ENCODE data around the gene SLC8A1. TPM values are rescaled to one million over a fixed set of nuclear protein-coding genes. Genes with fewer than 3 reads are reported as not detected.

The SLC8A1 gene
- polyA plus RNA-seq, 4 donors = 67.4 to 72.0 (median 68.1) TPM

GRCh38 chr2:40463112-40463511 is 11.2 kb upstream of the SLC8A1 start:
- no peak for DNase-seq (ENCODE audit: low read depth in 4 of 4, low spot score in 3 of 4)

GRCh38 chr2:40458271-40458794 is 6.4 kb upstream of the SLC8A1 start:
- no peak for DNase-seq (ENCODE audit: low read depth in 4 of 4, low spot score in 3 of 4)

- DNase-seq (ENCODE audit: low read depth in 4 of 4, low spot score in 3 of 4) = no peak
These were observed 5.9 kb upstream of the SLC8A1 start for GRCh38 chr2:40457837-40458236.

GRCh38 chr2:40457366-40457765 is 5.5 kb upstream of the SLC8A1 start:
- no peak for DNase-seq (ENCODE audit: low read depth in 4 of 4, low spot score in 3 of 4)

GRCh38 chr2:40456926-40457325 is 5.0 kb upstream of the SLC8A1 start:
- no peak for DNase-seq (ENCODE audit: low read depth in 4 of 4, low spot score in 3 of 4)

- DNase-seq (ENCODE audit: low read depth in 4 of 4, low spot score in 3 of 4) = no peak
These were observed 3.8 kb upstream of the SLC8A1 start for GRCh38 chr2:40455661-40456060.

GRCh38 chr2:40454321-40454720 is 2.4 kb upstream of the SLC8A1 start:
- DNase-seq (ENCODE audit: low read depth in 4 of 4, low spot score in 3 of 4) = no peak

- no peak for DNase-seq (ENCODE audit: low read depth in 4 of 4, low spot score in 3 of 4)
These were observed 896 bp upstream of the SLC8A1 start for GRCh38 chr2:40452786-40453185.

GRCh38 chr2:40450796-40451430 is 977 bp downstream of the SLC8A1 start:
- peak; percentile 43 to 63 (median 56) for DNase-seq (ENCODE audit: low read depth in 4 of 4, low spot score in 3 of 4)

- peak in 2 of 4 donors; percentile 22 to 34 for DNase-seq (ENCODE audit: low read depth in 4 of 4, low spot score in 3 of 4)
These were observed 1.7 kb downstream of the SLC8A1 start for GRCh38 chr2:40450066-40450795.

GRCh38 chr2:40448476-40449079 is 3.3 kb downstream of the SLC8A1 start:
- DNase-seq (ENCODE audit: low read depth in 4 of 4, low spot score in 3 of 4) = no peak

- DNase-seq (ENCODE audit: low read depth in 4 of 4, low spot score in 3 of 4) = no peak
These were observed 6.4 kb downstream of the SLC8A1 start for GRCh38 chr2:40445467-40445866.

- DNase-seq (ENCODE audit: low read depth in 4 of 4, low spot score in 3 of 4) = no peak
These were observed 11.1 kb downstream of the SLC8A1 start for GRCh38 chr2:40440835-40441234.

- DNase-seq (ENCODE audit: low read depth in 4 of 4, low spot score in 3 of 4) = no peak
These were observed 12.4 kb downstream of the SLC8A1 start for GRCh38 chr2:40439473-40439872.

GRCh38 chr2:40436093-40436475 is 15.8 kb downstream of the SLC8A1 start:
- DNase-seq (ENCODE audit: low read depth in 4 of 4, low spot score in 3 of 4) = no peak

- no peak for DNase-seq (ENCODE audit: low read depth in 4 of 4, low spot score in 3 of 4)
These were observed 16.3 kb downstream of the SLC8A1 start for GRCh38 chr2:40435426-40436092.

GRCh38 chr2:40434731-40435271 is 17.1 kb downstream of the SLC8A1 start:
- DNase-seq (ENCODE audit: low read depth in 4 of 4, low spot score in 3 of 4) = no peak

- no peak for DNase-seq (ENCODE audit: low read depth in 4 of 4, low spot score in 3 of 4)
These were observed 18.2 kb downstream of the SLC8A1 start for GRCh38 chr2:40433736-40434135.

GRCh38 chr2:40432921-40433483 is 18.9 kb downstream of the SLC8A1 start:
- DNase-seq (ENCODE audit: low read depth in 4 of 4, low spot score in 3 of 4) = no peak

GRCh38 chr2:40431600-40431955 is 20.3 kb downstream of the SLC8A1 start:
- DNase-seq (ENCODE audit: low read depth in 4 of 4, low spot score in 3 of 4) = no peak
